HPDE6-E6E7 (cell line): ENCODE data around the gene NR4A2.

Source experiments
- DNase-seq: peaks from one replicate; pipeline ENCODE4 v3.0.0; 2011; ENCODE audit warnings: missing footprints; ENCODE audit errors: extremely low spot score

Gene NR4A2

DNA sequence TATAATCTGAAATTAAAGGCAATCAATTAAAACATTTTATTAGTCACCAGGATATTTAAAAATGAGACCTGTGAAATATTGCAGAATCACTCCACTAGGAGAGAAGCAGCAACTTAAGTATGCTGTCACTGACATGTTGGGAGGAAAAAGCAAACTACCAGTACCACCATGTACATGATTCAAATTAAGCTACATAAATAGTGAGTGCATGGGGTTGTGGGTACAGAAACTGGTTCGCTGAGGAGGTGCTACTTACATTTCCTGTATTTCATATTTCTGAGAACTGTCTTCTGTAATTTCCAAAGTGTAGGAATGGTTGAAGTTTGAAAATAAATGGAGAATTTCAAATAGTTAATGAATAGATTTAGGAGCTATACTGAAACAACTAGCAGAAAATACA, 7.9 kb upstream of the NR4A2 start:
- no peak for DNase-seq

DNA sequence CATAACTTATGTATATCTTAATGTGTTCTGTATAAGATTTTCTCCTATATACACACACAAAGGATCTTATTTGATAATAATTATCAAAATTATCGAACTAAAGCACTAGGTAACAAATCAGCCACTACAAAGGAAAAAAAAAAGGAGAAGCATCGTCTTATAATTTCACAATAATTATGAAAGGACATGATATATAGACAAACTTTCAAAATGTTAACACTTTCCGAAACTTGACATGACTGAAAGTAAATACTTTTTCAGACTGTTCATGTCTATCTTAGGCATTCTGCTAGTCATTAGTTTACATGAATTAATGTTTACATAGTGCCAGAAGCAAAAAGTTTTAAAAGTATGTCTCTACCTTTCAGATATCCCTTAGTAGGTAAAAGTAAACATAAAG, 7.3 kb upstream of the NR4A2 start:
- no peak for DNase-seq

DNA sequence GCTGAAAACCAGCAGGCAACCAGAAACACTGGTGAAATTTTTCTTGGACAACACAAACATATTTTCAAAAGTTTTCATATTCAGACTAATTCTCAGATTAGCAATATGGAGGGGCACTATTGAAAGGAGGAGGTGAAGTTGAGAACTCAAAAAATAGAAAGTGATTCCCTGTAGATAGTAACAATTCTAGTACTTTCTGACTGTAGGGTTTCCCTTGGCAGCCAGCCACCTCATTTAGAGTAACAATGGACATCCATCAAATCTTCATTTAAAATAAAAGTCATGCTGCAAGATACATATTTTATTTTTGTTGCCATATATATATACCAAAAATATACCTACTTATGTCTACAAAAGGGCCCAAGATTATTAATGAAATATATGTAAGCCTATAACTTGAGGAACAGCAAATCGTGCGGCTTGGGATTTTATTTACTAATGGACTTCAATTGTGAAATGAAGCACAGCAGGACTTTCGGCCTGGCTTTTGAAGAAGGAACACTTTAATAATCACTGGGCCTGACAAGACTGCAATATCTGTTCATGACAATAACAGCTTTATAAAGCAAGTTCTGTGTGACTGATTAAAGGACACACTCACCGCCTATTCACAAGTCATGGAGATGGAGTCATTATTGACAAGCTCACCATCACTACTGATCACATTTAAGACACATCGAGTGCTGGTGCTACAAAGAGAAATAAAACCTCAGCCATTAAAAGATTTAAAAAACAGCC, 6.8 kb upstream of the NR4A2 start:
- DNase-seq, result no peak

DNA sequence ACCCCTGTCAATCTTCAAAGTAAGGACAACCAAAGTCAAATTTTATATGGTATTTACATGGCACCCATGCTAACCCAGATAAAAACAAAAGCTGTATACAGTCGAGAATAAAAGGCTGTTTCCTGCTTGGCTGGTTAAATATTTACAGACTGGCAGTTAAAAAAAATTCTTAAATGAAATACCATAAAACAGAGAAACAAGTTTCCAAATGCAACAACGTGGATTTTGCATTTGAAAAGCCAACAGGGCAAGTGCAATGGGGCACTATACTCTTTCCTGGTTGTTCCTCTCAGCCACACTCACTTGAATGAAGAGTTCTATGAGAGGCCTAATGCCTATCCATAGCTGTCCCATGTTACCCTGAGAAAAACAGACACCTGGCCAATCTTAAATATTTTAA, 6.1 kb upstream of the NR4A2 start:
- DNase-seq, result no peak

DNA sequence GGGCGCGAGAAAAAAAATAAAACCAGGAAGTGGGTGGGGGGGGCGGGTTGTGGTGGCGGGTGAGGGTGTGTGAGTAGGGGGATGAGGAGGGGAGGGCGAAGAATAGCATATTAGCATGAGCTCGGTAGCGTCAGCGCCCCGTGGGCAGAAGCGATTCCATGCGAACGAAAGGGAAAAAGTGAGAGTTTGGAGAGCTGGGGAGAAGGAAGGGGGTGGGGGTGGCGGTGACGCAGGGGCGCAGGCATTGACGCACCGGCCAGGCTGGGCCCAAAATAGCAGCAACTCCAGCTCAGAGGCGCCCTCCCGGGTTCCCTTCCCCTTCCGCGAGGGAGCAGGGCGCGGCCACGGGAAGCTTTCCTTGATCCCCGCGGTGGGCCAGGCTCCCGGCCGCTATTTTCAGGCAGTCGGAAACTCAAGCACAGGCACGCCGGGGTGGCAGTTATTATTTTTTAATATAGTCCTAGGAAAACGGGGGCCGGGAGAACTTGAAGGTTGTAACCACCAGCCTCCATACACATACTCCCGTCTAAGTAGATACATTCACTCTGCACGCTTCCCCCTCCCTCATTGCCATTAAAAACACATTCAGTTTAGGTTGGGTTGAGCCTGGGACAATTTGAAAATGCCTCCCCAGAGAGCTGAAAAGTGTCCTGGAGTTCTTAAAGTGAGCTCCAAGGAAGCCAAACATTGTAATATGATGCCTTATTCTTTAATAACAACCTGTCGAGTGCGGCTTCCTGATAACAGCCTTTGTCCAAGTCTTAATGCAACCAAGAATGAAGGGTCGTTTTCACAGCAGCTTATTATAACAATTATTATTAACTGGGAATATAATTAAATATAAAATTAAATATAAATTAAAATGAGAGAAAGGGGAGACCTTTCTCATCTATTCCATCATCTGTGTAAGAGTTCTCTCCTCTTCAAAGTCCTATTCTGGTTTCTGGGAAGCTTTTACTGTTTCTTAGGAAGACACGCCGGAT, 2.3 kb upstream of the NR4A2 start:
- DNase-seq, result peak; percentile 58

DNA sequence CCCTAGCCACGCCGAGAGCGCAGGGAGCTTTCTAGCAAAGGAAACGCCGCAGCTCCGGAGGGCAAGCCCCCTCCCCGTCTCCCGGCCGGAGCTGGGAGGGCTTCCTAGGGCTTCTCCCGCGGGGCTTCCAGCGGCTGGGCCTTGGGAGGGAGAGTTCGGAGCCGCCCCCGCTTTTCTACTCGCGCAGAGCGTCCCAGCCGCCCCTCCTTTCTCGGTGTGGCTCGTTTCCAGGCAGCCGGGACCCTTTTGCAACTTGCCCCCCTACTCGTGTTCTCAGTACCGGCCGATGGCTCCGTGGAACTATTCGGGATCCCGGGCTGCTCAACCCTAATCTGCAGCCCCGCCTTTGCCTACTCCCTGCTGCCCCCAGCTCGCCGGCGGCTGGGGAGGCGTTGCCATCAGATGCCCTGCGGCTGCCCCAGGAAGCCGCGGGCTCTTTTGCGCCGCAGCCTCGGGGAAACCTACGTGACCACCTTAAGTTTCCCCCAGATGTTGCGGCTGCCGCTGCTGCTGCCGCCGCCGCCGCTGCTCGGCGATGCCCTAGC, 1.5 kb upstream of the NR4A2 start:
- DNase-seq, result no peak

DNA sequence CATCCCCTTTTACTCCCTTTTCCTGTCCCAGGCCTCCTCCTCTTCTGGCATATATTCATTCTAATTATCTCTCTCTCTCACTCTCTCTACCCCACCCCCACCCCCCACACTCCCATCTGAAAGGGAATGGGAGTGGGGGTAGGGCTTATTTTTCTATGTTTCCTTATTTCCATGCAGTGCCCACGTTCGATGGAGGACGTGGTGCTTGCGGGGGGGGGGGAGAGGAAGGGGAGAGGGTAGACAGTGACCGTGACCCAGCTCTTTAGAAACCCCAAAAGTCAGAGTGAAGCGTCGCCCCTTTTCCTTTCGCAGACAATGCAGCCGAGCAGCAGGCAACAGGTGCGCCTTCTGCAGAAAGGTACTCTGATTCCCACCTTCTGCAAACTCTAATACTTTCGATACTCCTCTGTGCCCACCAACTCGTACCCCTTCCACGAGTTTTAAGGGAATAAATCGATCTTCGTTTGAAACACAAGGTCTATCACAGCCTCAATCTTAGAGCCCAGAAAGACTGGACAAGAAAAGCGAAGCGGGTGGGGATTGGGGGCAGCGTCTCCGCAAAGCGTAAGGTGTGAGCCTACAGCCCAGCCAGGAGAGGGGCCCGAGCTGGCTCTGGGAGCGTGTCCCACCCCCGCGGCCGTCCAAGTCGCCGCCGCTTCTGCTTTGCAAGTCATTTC, 891 bp upstream of the NR4A2 start:
- no peak for DNase-seq

DNA sequence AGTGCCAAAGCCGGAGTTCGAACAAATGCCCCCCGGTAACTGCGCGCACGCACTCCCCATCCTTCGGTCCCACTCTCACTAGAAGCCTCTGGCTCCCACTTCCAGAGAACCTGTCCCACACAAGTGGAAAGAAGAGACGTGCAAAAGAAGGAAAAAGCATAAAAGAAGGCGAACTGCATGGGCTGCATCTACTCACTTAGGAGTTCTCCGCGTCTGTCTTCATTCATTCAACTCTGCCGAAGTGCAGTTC, 312 bp downstream of the NR4A2 start:
- DNase-seq, result no peak

DNA sequence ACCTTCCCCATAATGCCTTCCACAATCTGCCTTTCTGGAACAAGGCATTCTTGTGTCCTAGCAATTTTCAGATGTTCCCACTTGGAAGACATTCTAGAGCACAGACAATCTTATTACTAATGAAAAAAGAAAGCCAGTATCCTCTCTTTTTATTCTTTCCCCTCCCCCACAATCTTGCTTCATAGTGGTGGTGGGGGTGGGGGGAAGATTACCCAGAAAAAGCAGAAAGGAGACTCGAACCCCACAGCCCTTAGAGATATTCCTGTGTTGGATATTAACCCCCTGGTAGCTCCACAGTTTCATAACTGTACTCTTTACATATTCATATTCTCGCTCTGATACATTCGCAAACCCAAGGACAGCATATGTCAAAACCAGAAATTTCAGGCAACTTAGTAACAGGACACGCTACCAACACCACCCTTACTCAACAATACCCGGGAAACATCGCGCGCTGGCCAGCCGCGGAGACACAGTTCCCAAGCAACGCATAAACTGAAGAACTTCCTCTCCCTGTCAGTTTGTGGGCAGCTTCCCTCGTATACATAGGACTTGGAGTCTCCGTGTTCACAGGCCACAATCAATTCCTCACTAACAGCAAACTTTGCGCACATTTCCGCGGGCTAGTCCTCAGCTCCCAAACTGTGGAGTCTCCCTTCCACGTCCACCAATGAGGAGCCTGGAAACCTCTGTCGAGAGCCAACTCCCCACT, 793 bp downstream of the NR4A2 start:
- no peak for DNase-seq

DNA sequence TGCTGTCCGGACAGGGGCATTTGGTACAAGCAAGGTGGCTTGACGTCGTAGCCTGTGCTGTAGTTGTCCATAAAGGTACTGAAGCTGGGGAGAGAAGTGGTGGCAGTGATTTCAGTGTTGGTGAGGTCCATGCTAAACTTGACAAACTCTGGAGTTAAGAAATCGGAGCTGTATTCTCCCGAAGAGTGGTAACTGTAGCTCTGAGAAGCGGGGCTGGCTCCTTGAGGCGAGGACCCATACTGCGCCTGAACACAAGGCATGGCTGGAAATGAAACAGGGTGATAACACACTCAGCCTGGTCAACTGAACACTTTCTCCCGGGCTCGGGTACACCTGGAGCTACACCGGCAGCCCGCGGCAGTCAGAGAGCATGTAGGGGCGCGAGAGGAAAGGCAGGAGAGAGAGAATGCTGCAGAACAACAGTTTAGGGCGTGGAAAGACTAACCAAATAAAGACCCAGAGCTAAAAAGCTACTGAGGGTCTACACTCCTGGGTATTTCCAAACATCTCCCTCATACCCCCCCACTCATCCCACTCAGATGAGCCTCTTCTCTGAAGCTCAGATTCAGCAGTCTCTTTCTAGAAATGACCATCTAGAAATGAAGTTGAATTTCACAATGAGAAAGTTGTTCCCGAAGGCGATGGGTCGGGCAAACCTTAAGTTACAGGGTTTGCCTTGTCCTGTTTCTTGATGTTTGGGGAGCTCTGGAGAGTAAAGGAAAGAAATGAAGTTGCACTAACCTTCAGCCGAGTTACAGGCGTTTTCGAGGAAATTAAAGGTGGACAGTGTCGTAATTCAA, 2.4 kb downstream of the NR4A2 start:
- no peak for DNase-seq

DNA sequence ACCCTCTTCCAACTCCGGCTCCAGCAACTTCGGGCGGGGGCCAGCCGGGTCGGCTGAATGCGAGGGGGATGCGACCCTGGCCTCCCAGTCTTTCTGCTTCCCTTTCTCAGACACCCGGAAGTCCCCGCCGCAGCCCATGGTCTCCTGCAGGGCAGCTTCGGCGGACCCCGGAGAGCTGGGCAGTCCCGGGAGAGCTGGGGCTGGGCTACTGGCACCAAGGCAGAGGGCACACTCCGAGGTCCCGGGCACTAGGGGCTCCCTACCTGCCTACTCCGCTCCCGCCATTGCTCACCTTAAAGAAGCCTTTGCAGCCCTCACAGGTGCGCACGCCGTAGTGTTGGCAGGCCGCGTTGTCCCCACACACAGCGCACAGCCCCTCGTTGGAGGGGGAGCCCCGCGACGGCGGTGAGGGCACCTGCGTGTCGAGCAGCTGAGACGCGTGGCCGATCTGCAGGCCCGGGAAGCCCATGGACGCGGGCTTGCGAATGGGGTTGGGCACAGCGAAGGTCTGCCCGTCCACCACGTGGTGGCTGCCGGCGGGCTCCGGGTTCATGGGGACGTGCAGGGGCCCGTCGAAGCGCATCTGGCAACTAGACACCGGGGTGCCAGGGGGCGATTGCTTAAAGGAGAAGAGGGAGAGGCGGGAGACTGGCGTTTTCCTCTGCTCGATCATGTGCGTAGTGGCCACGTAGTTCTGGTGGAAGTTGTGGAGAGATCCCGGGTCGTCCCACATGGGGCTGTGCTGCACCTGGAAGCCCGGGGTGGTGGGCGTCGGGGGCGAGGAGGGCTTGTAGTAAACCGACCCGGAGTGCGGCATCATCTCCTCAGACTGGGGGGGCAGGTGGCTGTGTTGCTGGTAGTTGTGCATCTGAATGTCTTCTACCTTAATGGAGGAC, 3.2 kb downstream of the NR4A2 start:
- DNase-seq, result no peak

DNA sequence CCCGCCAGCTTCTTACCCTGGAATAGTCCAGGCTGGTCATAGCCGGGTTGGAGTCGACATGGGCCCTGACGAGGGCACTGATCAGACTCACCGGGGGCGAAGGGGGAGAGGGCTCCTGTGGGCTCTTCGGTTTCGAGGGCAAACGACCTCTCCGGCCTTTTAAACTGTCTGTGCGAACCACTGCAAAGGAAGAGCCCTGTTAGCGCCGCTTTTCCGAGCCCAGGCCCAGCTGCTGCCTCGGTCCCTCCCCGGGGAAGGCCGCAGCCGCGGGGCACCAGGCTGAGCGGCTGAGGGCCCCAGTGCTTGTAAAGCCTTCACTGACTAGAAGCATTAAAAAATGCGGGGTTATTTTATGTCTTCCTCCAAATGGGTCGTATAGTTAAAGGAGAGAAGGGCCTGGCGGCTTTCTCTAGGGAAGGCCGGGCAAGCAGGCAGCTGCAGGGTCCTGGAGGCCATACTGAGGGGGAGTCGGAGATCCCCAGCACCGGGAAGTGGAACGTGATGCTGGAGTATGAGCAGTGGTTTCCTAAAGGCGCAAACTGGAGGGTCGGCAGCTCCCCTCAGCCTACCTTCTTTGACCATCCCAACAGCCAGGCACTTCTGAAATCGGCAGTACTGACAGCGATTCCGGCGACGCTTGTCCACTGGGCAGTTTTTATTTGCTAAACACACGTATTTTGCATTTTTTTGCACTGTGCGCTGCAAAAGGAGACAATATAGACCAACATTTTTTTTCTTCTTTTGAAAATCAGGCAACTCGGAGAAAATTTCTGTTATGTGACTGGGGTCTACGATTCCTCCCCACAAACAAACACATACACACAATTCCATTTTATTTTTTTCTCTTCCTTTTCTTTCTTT, 4.5 kb downstream of the NR4A2 start:
- no peak for DNase-seq

DNA sequence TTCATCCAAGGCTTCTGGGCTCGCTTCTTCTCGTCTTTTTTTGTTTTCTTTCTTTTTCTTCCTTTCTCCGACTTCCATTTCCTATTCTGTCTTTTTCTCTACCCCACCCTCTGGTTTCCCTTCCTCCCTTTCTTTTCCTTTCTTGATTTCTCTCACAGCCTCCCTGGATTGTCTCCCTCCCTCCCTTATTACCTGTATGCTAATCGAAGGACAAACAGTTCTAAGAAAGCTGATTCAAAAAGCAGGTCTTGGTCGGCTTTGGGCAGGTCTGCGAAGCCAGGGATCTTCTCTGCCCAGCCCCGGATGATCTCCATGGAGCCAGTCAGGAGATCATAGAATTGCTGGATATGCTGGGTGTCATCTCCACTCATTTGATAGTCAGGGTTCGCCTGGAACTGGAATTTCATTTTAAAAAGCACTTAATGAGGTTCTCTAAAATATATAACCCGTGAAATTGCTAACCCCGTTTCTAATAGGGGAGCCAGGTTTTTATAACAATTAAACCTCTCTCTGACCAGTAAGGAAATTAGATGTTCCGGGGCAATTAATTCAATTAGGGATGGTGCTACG, 5.9 kb downstream of the NR4A2 start:
- no peak for DNase-seq

DNA sequence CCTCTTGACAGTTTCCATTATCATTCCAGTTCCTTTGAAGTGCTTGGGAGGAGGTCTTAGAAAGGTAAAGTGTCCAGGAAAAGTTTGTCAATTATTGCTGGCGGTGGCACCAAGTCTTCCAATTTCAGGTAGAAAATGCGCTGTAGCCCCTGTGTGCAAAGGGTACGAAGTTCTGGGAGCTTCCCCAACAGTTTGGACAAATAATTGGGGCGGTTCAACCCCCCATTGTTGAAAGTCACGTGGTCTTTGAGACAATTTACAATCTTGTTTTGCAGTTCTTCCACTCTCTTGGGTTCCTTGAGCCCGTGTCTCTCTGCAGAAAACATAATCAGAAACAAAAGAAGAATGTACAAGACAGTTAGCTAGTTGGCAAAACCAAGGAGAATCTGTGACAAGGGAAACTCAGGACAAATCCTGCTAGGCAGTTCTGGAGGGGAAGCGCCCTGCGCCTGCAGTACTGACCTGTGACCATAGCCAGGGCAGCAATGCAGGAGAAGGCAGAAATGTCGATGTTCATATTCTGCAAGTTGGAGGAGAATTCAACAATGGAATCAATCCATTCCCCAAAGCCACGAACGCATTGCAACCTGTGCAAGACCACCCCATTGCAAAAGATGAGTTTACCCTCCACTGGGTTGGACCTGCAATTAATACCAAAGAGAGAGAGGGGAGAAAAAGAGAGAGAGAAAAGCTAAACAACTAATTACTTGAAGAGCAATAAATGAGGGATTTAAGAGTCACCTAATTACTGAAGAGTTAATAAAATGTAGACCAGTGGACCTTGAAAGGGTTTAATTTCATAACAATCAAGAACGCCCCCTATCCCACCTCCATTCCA, 6.6 kb downstream of the NR4A2 start:
- no peak for DNase-seq

DNA sequence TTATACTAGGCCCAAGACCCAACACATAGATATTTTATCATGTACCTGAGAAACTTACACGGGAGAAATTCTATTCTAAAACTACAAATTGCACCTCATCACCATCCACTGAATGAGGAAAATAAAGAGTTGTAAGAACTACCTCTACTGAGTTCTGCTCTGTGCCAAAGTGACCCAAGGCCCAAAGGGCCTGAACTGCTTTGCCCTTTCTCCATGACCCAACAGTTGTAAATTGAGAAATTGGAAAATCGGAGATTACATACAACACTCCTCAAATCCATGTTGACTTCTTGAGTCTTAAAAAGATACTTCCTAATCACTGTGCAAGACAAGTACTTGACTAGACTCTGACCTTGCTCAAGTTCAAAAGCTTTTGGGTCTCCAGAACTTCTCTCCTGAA, 8.8 kb downstream of the NR4A2 start:
- DNase-seq, result no peak

DNA sequence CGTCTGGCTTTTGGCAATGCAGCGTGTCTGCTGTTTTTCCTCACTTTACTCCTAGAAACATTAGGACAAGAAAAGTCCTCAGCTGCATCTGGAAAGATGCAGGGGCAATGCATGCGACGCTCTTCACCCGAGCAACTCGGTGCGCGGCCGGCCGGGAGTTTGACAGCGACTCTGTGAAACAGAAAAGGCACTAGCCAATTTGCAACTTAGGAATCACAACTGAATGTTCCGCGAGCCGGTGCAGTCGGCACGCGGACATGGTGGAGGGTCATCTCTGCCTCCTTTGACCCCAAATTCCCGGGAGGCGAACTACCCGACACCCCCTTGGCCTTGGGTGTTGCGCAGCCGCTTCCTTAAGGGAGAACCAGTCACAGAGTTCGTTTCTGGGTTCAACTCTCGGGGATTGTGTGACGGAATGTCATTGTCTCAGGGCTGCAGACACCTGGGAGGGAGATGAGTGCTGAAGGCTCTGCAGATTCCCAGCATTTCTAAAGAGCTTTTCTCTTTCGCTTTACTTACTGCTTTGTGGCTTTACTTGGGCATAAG, 9.8 kb downstream of the NR4A2 start:
- DNase-seq, result no peak

DNA sequence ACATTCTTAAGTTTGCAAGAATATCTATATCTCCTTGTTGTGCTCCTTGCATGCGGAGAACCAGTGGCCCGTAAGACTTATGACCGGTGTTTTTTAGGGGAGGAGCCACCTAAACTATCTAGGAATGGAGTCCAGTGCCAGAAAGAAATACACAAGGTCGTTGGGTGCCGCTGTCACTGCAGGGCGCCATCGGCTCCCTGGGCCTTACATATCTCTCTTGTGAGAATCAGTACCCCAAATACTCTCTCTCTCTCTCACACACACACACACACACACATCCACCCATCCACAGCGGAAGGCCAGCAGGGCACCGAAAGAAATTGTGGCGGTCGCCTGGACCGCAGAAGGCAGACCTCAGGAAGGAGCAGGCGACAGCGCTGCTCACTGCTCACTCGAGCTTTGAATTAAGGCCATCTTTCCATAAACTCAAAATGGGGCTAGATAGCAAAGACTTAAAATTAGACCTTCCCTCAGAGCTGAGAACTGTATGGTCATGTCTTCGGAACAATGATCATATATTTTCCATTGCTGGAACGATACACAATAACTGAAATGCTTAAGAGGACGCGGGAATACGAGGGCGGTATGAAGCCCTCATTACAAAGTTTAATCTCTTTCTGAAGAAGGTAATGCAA, 10.4 kb downstream of the NR4A2 start:
- no peak for DNase-seq
